C4-2B (cell line): ENCODE data around the gene SEMA4D.
"Not testable (repeated sequence)": the region's sequence is repeated elsewhere in the genome, so short reads cannot be mapped to it uniquely, and the experiment has no call there.

Experiments used
- CTCF ChIP-seq: fragments of 450-650 bp; conservative IDR thresholded peaks from 2 replicates; pipeline ENCODE4 v1.5.1; 2017; ENCODE audit warnings: mild to moderate bottlenecking
- ZFX ChIP-seq: fragments of 450-650 bp; IDR thresholded peaks from 2 replicates; pipeline ENCODE4 v1.6.1; 2017

GRCh38 chr9:89479669-89480011 is 18.3 kb downstream of the SEMA4D start:
- not testable (repeated sequence) for TF ChIP-seq CTCF, ZFX
